ENCODE results near the gene MRPS6. TPM values are rescaled to one million over a fixed set of nuclear protein-coding genes. Genes with fewer than 3 reads are reported as not detected.

The MRPS6 gene
- total RNA-seq, 1 donor from 2014 or later = 102 TPM

DNA sequence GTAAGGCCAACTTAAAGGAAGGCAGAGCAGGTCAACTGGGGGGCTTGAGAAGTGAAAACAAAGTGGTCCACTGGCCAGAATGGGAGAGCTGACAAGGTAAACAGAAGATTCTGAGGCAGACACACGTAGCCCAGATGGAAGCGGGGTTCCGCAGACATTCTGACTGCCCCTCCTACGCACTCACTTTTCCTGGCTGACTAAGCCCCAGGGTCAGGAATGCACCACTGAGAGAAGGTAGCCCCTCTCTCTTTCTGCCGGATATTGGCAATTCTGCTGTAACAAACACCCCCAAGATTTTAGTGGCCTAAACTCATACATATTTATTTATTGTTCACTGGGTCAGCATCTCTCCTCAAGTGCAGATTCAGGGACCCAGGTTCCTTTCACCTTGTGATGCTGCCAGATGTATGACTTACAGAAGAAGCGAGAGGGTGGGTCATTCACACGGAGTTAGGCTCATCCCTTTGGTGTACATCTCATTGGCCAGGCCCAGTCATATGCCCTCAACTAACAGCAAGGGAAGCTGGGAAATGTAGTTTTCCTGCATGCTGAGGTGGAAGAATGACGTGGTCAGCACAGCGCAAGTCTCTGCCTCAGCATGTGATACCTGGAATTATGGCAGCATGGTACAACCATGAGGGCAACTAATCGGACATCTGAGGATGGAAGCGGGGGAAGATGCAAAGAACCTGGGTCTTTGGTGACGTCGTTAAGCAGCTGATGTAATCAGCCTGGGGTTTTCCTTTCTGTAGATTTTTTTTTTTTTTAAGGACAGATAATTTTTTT is 43.4 kb upstream of the MRPS6 start:
- Mint-ChIP-seq H3K4me1 (ENCODE audit: low read depth) (peaks cover 25% of the 10 kb centered on the region), H3K27ac (ENCODE audit: unreplicated experiment) (peak overlapping the region; percentile 96), H3K27me3 (ENCODE audit: low read depth) (no peaks in the 10 kb centered on the region), H3K4me3 (ENCODE audit: unreplicated experiment) (peak overlapping the region; percentile 66), H3K9me3 (ENCODE audit: low read depth) (peaks cover 11% of the 10 kb centered on the region), H3K36me3 (ENCODE audit: low read depth) (peaks cover 2% of the 10 kb centered on the region)
- TF ChIP-seq, protein P1, sequence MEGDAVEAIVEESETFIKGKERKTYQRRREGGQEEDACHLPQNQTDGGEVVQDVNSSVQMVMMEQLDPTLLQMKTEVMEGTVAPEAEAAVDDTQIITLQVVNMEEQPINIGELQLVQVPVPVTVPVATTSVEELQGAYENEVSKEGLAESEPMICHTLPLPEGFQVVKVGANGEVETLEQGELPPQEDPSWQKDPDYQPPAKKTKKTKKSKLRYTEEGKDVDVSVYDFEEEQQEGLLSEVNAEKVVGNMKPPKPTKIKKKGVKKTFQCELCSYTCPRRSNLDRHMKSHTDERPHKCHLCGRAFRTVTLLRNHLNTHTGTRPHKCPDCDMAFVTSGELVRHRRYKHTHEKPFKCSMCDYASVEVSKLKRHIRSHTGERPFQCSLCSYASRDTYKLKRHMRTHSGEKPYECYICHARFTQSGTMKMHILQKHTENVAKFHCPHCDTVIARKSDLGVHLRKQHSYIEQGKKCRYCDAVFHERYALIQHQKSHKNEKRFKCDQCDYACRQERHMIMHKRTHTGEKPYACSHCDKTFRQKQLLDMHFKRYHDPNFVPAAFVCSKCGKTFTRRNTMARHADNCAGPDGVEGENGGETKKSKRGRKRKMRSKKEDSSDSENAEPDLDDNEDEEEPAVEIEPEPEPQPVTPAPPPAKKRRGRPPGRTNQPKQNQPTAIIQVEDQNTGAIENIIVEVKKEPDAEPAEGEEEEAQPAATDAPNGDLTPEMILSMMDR (IDR thresholded peaks at IDR 0.05) = no peak
- DNase-seq (ENCODE audit: low spot score) = no peak

DNA sequence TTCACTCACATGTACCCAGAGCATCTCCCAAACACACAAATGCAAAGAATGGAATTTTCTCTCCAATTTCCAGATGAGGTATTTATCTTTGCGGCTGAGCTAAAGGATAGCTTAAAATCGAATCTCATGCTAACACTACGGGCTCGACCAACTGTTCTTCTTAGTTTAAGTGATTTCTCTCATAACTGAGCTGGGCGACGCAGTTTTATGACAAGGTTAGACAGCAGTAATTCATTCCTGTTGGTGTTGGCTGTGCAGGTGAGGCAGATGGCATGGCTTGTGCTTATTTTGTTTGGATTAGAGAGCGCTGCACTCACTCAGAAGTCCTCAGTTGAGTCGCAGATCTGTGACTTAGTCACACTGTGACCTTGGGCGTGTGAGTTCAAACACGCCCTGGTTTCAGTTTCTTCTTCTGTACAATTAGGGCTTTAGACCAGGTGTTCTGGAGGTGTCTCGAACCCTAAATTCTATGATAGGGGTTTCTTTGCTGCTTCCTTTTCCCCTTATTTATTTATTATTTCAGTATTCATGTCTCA is 41.5 kb upstream of the MRPS6 start:
- Mint-ChIP-seq H3K9me3 (ENCODE audit: low read depth) (peaks cover 8% of the 10 kb centered on the region), H3K36me3 (ENCODE audit: low read depth) (peaks cover 2% of the 10 kb centered on the region), H3K27ac (ENCODE audit: unreplicated experiment) (no peak overlapping the region), H3K27me3 (ENCODE audit: low read depth) (no peaks in the 10 kb centered on the region), H3K4me3 (ENCODE audit: unreplicated experiment) (no peak overlapping the region), H3K4me1 (ENCODE audit: low read depth) (peaks cover 42% of the 10 kb centered on the region)
- TF ChIP-seq, protein P1 (IDR thresholded peaks at IDR 0.05) = no peak
- DNase-seq (ENCODE audit: low spot score) = no peak

DNA sequence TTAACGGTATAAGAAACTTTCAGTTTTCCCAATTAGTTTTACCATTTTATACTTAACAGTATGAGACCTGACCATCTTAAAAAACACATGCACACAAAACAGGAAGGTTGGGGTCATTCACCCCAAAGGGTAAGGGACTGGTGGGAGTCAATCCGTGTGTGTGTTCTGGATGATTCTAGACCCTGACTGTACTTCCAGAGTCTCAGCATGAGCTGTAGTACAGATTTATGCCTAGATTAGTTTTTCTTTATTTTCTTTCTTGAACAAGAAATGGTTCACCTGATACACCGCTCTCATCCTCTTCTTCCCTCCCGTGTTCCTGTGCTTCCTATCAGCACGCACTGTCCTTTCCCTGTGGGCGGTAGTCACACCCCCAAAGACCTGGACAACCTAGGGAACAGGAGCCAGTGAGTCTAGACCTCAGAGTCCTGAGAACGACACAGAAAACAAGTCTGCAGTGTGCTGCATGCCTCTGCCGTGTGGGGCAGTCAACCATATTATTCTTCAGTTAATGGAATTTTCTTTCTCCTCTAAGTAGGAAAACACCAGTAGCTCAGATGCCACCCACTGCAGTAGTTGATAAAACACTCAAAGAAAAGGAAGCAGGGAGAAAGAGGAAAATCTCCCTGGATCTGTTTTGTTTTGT is 38.9 kb upstream of the MRPS6 start:
- Mint-ChIP-seq H3K36me3 (ENCODE audit: low read depth) (peaks cover 2% of the 10 kb centered on the region), H3K9me3 (ENCODE audit: low read depth) (peaks cover 3% of the 10 kb centered on the region), H3K4me1 (ENCODE audit: low read depth) (peaks cover 63% of the 10 kb centered on the region), H3K4me3 (ENCODE audit: unreplicated experiment) (no peak overlapping the region), H3K27ac (ENCODE audit: unreplicated experiment) (peak overlapping the region; percentile 93), H3K27me3 (ENCODE audit: low read depth) (no peaks in the 10 kb centered on the region)
- DNase-seq (ENCODE audit: low spot score) = no peak
- TF ChIP-seq, protein P1 (IDR thresholded peaks at IDR 0.05) = peak; percentile 68

DNA sequence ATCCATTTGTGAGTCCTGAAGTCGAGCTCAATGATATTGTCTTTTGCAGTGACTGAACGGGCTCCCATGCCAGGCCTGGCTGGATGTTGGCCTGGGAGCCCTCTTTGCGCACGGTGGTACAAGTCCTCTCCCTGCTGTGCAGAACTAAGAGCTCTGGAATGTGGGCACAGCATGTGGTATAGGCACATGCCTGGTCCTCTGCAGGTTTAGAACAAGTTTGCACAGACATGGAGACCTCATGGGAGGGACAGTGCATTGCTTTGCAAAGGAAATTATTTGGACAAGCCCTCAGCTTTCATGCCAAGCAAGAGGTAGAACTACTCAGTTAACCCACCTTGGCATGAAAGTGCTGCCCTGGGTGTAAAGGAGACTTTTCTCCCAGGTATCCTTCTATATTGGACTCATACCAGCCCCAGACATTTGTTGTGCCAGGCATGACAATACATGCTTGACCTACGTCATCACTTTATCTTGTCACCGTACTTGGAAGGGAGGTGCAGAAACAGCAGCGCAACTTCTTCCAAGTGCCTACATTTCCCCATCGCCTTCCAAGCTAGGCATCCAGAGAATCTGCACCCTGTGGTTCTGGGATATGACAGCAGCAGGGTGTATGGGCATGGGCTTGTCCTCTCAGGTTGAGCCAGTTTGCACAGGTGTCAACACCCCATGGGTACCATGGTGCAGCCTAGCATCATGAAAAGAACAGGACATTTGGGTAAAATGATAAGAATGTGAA is 37.6 kb upstream of the MRPS6 start:
- Mint-ChIP-seq H3K27me3 (ENCODE audit: low read depth) (no peaks in the 10 kb centered on the region), H3K4me3 (ENCODE audit: unreplicated experiment) (no peak overlapping the region)

More for the DNA sequence above, 37.6 kb upstream of the MRPS6 start:
- H3K4me1 Mint-ChIP-seq (ENCODE audit: low read depth) = peaks cover 68% of the 10 kb centered on the region
- DNase-seq (ENCODE audit: low spot score) = no peak
- TF ChIP-seq, protein P1 (IDR thresholded peaks at IDR 0.05) = no peak
- peaks cover 2% of the 10 kb centered on the region for H3K36me3 Mint-ChIP-seq (ENCODE audit: low read depth)
- H3K9me3 Mint-ChIP-seq (ENCODE audit: low read depth) = peaks cover 3% of the 10 kb centered on the region
- no peak overlapping the region for H3K27ac Mint-ChIP-seq (ENCODE audit: unreplicated experiment)
